K562 (cell line): Measurements from ENCODE around the gene NGDN. TPM values are rescaled to one million over a fixed set of nuclear protein-coding genes. Genes with fewer than 3 reads are reported as not detected.

Experiments used
- ATAC-seq: fragments of 200-7000 bp; cut with Tn5 transposase; 3 replicates; pipeline ENCODE4 v1.9.1; 2020; ENCODE audit warnings: moderate library complexity
- BruUV-seq: library from RNA; stranded (reverse); fragments of 400-500 nt; replicated peaks from 2 replicates; lab custom pipeline; 2021; lab: Mats Ljungman, UMichigan
- CTCF ChIA-PET: fragments of 300-600 bp; formaldehyde crosslinking; extraction: SDS; loops from one replicate; lab custom pipeline; 2021; ENCODE audit warnings: low intra/inter-chr PET ratio; lab: Yijun Ruan, JAX
- POLR2A ChIA-PET: fragments of 300-600, 350-650 bp; sonication (Branson Sonifier 250); formaldehyde crosslinking; extraction: SDS; loops from one replicate; lab custom pipeline; 2021; ENCODE audit warnings: antibody characterized with exemption, inconsistent platforms; lab: Yijun Ruan, JAX
- DNase-seq, 4 experiments: peaks; one replicate each; pipeline versions ENCODE4 v3.0.0 to v3.0.0-alpha.2; 2011 to 2018; ENCODE audit warnings: low spot score in 3 of 4, mixed read lengths in 3 of 4; ENCODE audit errors: extremely low read depth in 1 of 4
- FAIRE-seq: peaks from 2 replicates; lab custom pipeline; 2011; peaks lifted over from hg19 to GRCh38; lab: Jason Lieb, UNC
- H2AFZ ChIP-seq: 2 replicates; pipeline ENCODE4 v1.6.0; 2011; ENCODE audit warnings: low read depth, low read length, control low read depth, inconsistent platforms
- H3K27ac ChIP-seq: fragments of 200-600 bp; 3 replicates; pipeline ENCODE4 v1.8.0; 2011; ENCODE audit warnings: low read depth, mild to moderate bottlenecking, control low read depth, inconsistent platforms, low read length, moderate library complexity, mixed read lengths; ENCODE audit errors: extremely low read depth
- H3K27me3 ChIP-seq, 2 experiments: fragments of 300-600 bp in 1 of 2; 2 replicates in 1 of 2; 3 replicates in 1 of 2; pipeline versions ENCODE4 v1.6.0 to v1.8.0; 2011; ENCODE audit warnings: inconsistent platforms in 2 of 2, low read length in 2 of 2, mild to moderate bottlenecking in 1 of 2, mixed read lengths in 1 of 2, moderate library complexity in 1 of 2; ENCODE audit not compliant: control insufficient read depth in 2 of 2, insufficient read depth in 2 of 2
- H3K36me3 ChIP-seq: fragments of 300-600 bp; 3 replicates; pipeline ENCODE4 v1.8.0; 2011; ENCODE audit warnings: mild to moderate bottlenecking, low read length, inconsistent platforms; ENCODE audit not compliant: control insufficient read depth, insufficient read depth
- H3K4me1 ChIP-seq, 2 experiments: fragments of 200-600 bp in 1 of 2; replicated peaks in 1 of 2; 2 replicates in 1 of 2; 3 replicates in 1 of 2; pipeline versions ENCODE4 v1.5.1 to v1.8.0; 2011; ENCODE audit warnings: inconsistent platforms in 2 of 2, low read length in 2 of 2, mild to moderate bottlenecking in 1 of 2, mixed read lengths in 1 of 2, moderate library complexity in 1 of 2; ENCODE audit not compliant: control insufficient read depth in 2 of 2, insufficient read depth in 2 of 2
- H3K4me2 ChIP-seq: 2 replicates; pipeline ENCODE4 v1.6.1; 2011; ENCODE audit warnings: low read length, control low read depth, inconsistent platforms, mixed read lengths; ENCODE audit not compliant: insufficient read depth
- H3K4me3 ChIP-seq: fragments of 200-600 bp; sonication (generic), shearing (Covaris generic); 2 replicates; pipeline ENCODE4 v1.5.1; 2016; ENCODE audit warnings: control low read depth, inconsistent platforms
- H3K79me2 ChIP-seq: fragments of 200-600 bp; 3 replicates; pipeline ENCODE4 v1.8.0; 2011; ENCODE audit warnings: low read length, inconsistent platforms; ENCODE audit not compliant: control insufficient read depth, insufficient read depth
- H3K9ac ChIP-seq, 2 experiments: 2 replicates each; pipeline versions ENCODE4 v1.6.0 to v1.6.1; 2011; ENCODE audit warnings: low read depth in 2 of 2, low read length in 2 of 2, control low read depth in 1 of 2, inconsistent platforms in 1 of 2, mild to moderate bottlenecking in 1 of 2, mixed read lengths in 1 of 2; ENCODE audit not compliant: insufficient read depth in 1 of 2
- H3K9me1 ChIP-seq: one replicate; pipeline ENCODE4 v1.6.0; 2011; ENCODE audit warnings: inconsistent platforms, mild to moderate bottlenecking, low read length, moderate library complexity; ENCODE audit not compliant: control insufficient read depth, insufficient read depth
- H3K9me3 ChIP-seq: replicated peaks from 2 replicates; pipeline ENCODE4 v1.5.1; 2011; ENCODE audit warnings: low read depth, low read length, inconsistent platforms; ENCODE audit not compliant: control insufficient read depth, insufficient read depth
- H4K20me1 ChIP-seq: replicated peaks from 2 replicates; pipeline ENCODE4 v1.6.1; 2011; ENCODE audit warnings: low read length, inconsistent platforms, mixed read lengths; ENCODE audit not compliant: control insufficient read depth, insufficient read depth
- ATF2 ChIP-seq: sonication (generic); formaldehyde crosslinking; IDR thresholded peaks from 2 replicates; pipeline ENCODE4 v1.8.1; 2022; ENCODE audit warnings: missing genetic modification reagents
- CBFA2T2 ChIP-seq: fragments of 450-650 bp; conservative IDR thresholded peaks from 2 replicates; pipeline ENCODE4 v1.6.1; 2017; ENCODE audit warnings: mild to moderate bottlenecking
- ETV6 ChIP-seq, 3 experiments: fragments of 150-350 bp in 1 of 3; sonication (generic) in 1 of 3; formaldehyde crosslinking in 1 of 3; IDR thresholded peaks; 2 replicates each; pipeline versions ENCODE4 v1.6.1 to v1.8.0; 2014 to 2022; ENCODE audit warnings: borderline replicate concordance in 2 of 3, low read depth in 2 of 3, antibody characterized with exemption in 1 of 3, low read length in 1 of 3, mild to moderate bottlenecking in 1 of 3, missing genetic modification reagents in 1 of 3
- HNRNPUL1 ChIP-seq: fragments of 200-400 bp; formaldehyde crosslinking; IDR thresholded peaks from 2 replicates; pipeline ENCODE4 v1.6.1; 2017; ENCODE audit warnings: low read length
- NBN ChIP-seq: fragments of 450-650 bp; IDR thresholded peaks from 2 replicates; pipeline ENCODE4 v1.6.1; 2016; ENCODE audit warnings: low read depth, mild to moderate bottlenecking
- RBM17 ChIP-seq: fragments of 200-400 bp; formaldehyde crosslinking; IDR thresholded peaks from 2 replicates; pipeline ENCODE4 v1.6.1; 2017; ENCODE audit warnings: low read depth, mild to moderate bottlenecking, low read length, borderline replicate concordance
- TEAD1 ChIP-seq, 2 experiments: fragments of 450-650 bp in 1 of 2; sonication (generic) in 1 of 2; formaldehyde crosslinking; IDR thresholded peaks; 2 replicates each; pipeline versions ENCODE4 v1.4.0 to v1.8.0; 2020 to 2022; ENCODE audit warnings: mild to moderate bottlenecking in 2 of 2, missing genetic modification reagents in 1 of 2
- TEAD2 ChIP-seq: fragments of 450-650 bp; IDR thresholded peaks from 2 replicates; pipeline ENCODE4 v1.6.1; 2016; ENCODE audit warnings: missing genetic modification characterization, control low read depth, missing compliant biosample characterization
- WGBS: fragments of 100-300 bp; shearing (Covaris generic); methylation state at CpG from one replicate; pipeline ENCODE4 v1.1.6; 2016; ENCODE audit warnings: low coverage, mixed read lengths; ENCODE audit not compliant: insufficient coverage; ENCODE audit errors: missing lambda C conversion rate; 5-methylcytosine and 5-hydroxymethylcytosine counted together
- in situ Hi-C: fragments of 300-500 bp; cut with MboI; formaldehyde crosslinking; loops from 4 replicates; pipeline ENCODE4 v1.15.0; 2018; ENCODE audit warnings: inconsistent platforms, mixed read lengths
- intact Hi-C: fragments of 100-400 bp; cut with micrococcal nuclease; formaldehyde crosslinking; loops from 2 replicates; pipeline ENCODE4 v1.14.2; 2022
- polyA plus RNA-seq, 8 experiments: library from polyadenylated mRNA; depleted of rRNA in 4 of 8; stranded (reverse) in 5 of 8; unstranded in 3 of 8; fragments of >200 nt; fragmentation: Nextera tagmentation in 2 of 8; fragmentation: Illumina TruSeq in 1 of 8; extraction: Ambion mirVana in 2 of 8; extraction: Trizol in 1 of 8; gene quantifications; 2 replicates each; pipeline versions ENCODE4 v1.2.1 to v1.2.3, GENCODE V29; 2011 to 2014; ENCODE audit warnings: inconsistent platforms in 1 of 8, missing spikeins in 1 of 8
- total RNA-seq, 7 experiments: library from RNA; depleted of rRNA in 6 of 7; stranded (reverse); fragments of >200 nt in 6 of 7; fragmentation: Illumina TruSeq in 2 of 7; extraction: Trizol in 2 of 7; gene quantifications; 2 replicates each; pipeline versions ENCODE4 v1.2.1 to v1.2.3, GENCODE V29; 2011 to 2021; ENCODE audit warnings: low replicate concordance in 1 of 7

Gene NGDN
- total and polyA plus RNA-seq, 9 of the 15 experiments (the other 6 are each of a cell fraction or from before 2014, with no cell fraction given), result 42.9 to 195 (median 74.9) TPM

- no peak for FAIRE-seq
- Histone ChIP-seq H3K4me2 (no peak overlapping the region), H3K4me3 (no peak overlapping the region), H3K9me1 (no peaks in the 10 kb centered on the region), H3K4me1 (peaks cover 16 to 29% of the 10 kb centered on the region in 2 experiments; a peak in 4 of 5 replicates), H2AFZ (0 out of 2 replicates have a peak overlapping the region, but pooled peaks have one; percentile 32), H3K9ac (no peak overlapping the region), H3K27me3 (no peaks in the 10 kb centered on the region), H3K9me3 (no peaks in the 10 kb centered on the region), H4K20me1 (no peaks in the 10 kb centered on the region)
- intact Hi-C loops (no loop called here), in situ Hi-C loops (no loop called here)
- 60% methylated on average over 7 of the region's 9 CpGs for WGBS
- ChIA-PET CTCF (no interaction called here), POLR2A (interaction anchor here (0.8 to 1.4 kb wide), 2 partner anchors 11 to 18 kb away, joined by 3 to 5 read pairs; no protein-coding TSS in a partner anchor)
- no peak for DNase-seq
- no peak for ATAC-seq
- TF ChIP-seq RBM17, result no peak
- TF ChIP-seq CBFA2T2, result no peak
- no peak for TF ChIP-seq TEAD1 (CRISPR knock-in tag; IDR thresholded peaks at IDR 0.05)
- no peak for TF ChIP-seq ATF2 (CRISPR knock-in tag)
- no peak for TF ChIP-seq NBN
- TF ChIP-seq ETV6 (IDR thresholded peaks at IDR 0.05; ENCODE audit: borderline replicate concordance in 1 of 2, low read depth in 2 of 2, low read length in 1 of 2), result no peak
- no peak for TF ChIP-seq ETV6 (CRISPR knock-in tag; IDR thresholded peaks at IDR 0.05; ENCODE audit: borderline replicate concordance)
- TF ChIP-seq HNRNPUL1, result no peak
- TF ChIP-seq TEAD2 (tag), result no peak
- TF ChIP-seq, all 486 proteins: peak for 0
- no peak overlapping the region for H3K27ac ChIP-seq
- H3K79me2 ChIP-seq, result no peaks in the 10 kb centered on the region
- H3K36me3 ChIP-seq, result no peaks in the 10 kb centered on the region
- BruUV-seq, result no TSS peak
Measured at GRCh38 chr14:23442721-23443356, 26.7 kb upstream of the NGDN start.
